GM12878 (cell line): ENCODE results near the gene TMEM30A. TPM values are rescaled to one million over a fixed set of nuclear protein-coding genes. Genes with fewer than 3 reads are reported as not detected.

Experiments used
- ATAC-seq: fragments of 200-7000 bp; cut with Tn5 transposase; 3 replicates; pipeline ENCODE4 v1.9.1; 2020; ENCODE audit warnings: mild to moderate bottlenecking, moderate library complexity
- BruUV-seq: library from RNA; stranded (reverse); fragments of 400-500 nt; replicated peaks from 2 replicates; lab custom pipeline; 2021; lab: Mats Ljungman, UMichigan
- CTCF ChIA-PET: fragments of 300-600 bp; sonication (Branson Sonifier 250); formaldehyde crosslinking; extraction: SDS; loops from one replicate; lab custom pipeline; 2021; ENCODE audit warnings: inconsistent platforms; lab: Yijun Ruan, JAX
- POLR2A ChIA-PET: fragments of 350-600 bp; formaldehyde crosslinking; extraction: SDS; loops from one replicate; lab custom pipeline; 2021; ENCODE audit warnings: inconsistent platforms; lab: Charles Lee
- RAD21 ChIA-PET: fragments of 300-600 bp; sonication (Branson Sonifier 250); formaldehyde crosslinking; loops from one replicate; lab custom pipeline; 2023; ENCODE audit warnings: antibody characterized with exemption; ENCODE audit not compliant: unreplicated experiment; lab: Charles Lee
- SMC1A ChIA-PET: fragments of 300-600 bp; sonication (Branson Sonifier 250); formaldehyde crosslinking; loops from one replicate; lab custom pipeline; 2023; ENCODE audit not compliant: unreplicated experiment, uncharacterized antibody; lab: Charles Lee
- DNase-seq: peaks from one replicate; pipeline ENCODE4 v3.0.0-alpha.2; 2011; ENCODE audit warnings: low read depth, low spot score
- FAIRE-seq: peaks from 3 replicates; lab custom pipeline; 2011; peaks lifted over from hg19 to GRCh38; lab: Jason Lieb, UNC
- H2AFZ ChIP-seq: 2 replicates; pipeline ENCODE4 v1.6.0; 2011; ENCODE audit warnings: low read depth, low read length, control low read depth; ENCODE audit not compliant: control insufficient read depth
- H3K27ac ChIP-seq: 2 replicates; pipeline ENCODE4 v1.5.1; 2011; ENCODE audit warnings: control low read depth; ENCODE audit not compliant: control insufficient read depth, insufficient read depth
- H3K27me3 ChIP-seq, 2 experiments: replicated peaks in 1 of 2; 2 replicates each; pipeline versions ENCODE4 v1.6.0 to v1.6.1; 2011; ENCODE audit warnings: low read length in 1 of 2; ENCODE audit not compliant: control insufficient read depth in 2 of 2, insufficient read depth in 2 of 2
- H3K36me3 ChIP-seq, 2 experiments: 2 replicates each; pipeline ENCODE4 v1.5.1; 2011; ENCODE audit warnings: low read length in 1 of 2; ENCODE audit not compliant: control insufficient read depth in 2 of 2, insufficient read depth in 2 of 2
- H3K4me1 ChIP-seq: 2 replicates; pipeline ENCODE4 v1.6.1; 2011; ENCODE audit warnings: mild to moderate bottlenecking, low read length, moderate library complexity, mixed read lengths; ENCODE audit not compliant: control insufficient read depth, insufficient read depth
- H3K4me2 ChIP-seq: 2 replicates; pipeline ENCODE4 v1.6.0; 2011; ENCODE audit warnings: control low read depth; ENCODE audit not compliant: control insufficient read depth, insufficient read depth
- H3K4me3 ChIP-seq: fragments of 200-600 bp; sonication (generic); 2 replicates; pipeline ENCODE4 v1.5.1; 2016
- H3K79me2 ChIP-seq: 2 replicates; pipeline ENCODE4 v1.6.0; 2011; ENCODE audit warnings: low read length; ENCODE audit not compliant: control insufficient read depth, insufficient read depth
- H3K9ac ChIP-seq: 2 replicates; pipeline ENCODE4 v1.8.0; 2011; ENCODE audit warnings: low read length, control low read depth, mixed read lengths; ENCODE audit not compliant: control insufficient read depth, insufficient read depth
- H3K9me3 ChIP-seq: replicated peaks from 3 replicates; pipeline ENCODE4 v1.5.1; 2011; ENCODE audit warnings: mild to moderate bottlenecking, low read length; ENCODE audit not compliant: control insufficient read depth, insufficient read depth
- H4K20me1 ChIP-seq: 2 replicates; pipeline ENCODE4 v1.6.0; 2011; ENCODE audit not compliant: control insufficient read depth, insufficient read depth
- PAX8 ChIP-seq: fragments of 450-650 bp; IDR thresholded peaks from 2 replicates; pipeline ENCODE4 v1.6.1; 2017; ENCODE audit warnings: mild to moderate bottlenecking, moderate library complexity
- RAD51 ChIP-seq: fragments of 450-650 bp; IDR thresholded peaks from 2 replicates; pipeline ENCODE4 v1.6.1; 2016; ENCODE audit warnings: moderate library complexity, mild to moderate bottlenecking, inconsistent platforms
- RFX5 ChIP-seq: IDR thresholded peaks from 2 replicates; pipeline ENCODE4 v1.6.1; 2011; ENCODE audit warnings: low read depth, low read length, improper control_type of control experiment
- SRF ChIP-seq, 2 experiments: IDR thresholded peaks; 2 replicates each; pipeline ENCODE4 v1.6.1; 2011; ENCODE audit warnings: low read depth in 2 of 2, low read length in 2 of 2, mild to moderate bottlenecking in 1 of 2, moderate library complexity in 1 of 2
- TCF12 ChIP-seq: IDR thresholded peaks from 2 replicates; pipeline ENCODE4 v1.6.1; 2011; ENCODE audit warnings: low read depth, mild to moderate bottlenecking, low read length
- ZNF274 ChIP-seq: IDR thresholded peaks from one replicate; pipeline ENCODE4 v1.8.0; 2011; ENCODE audit not compliant: insufficient read length, insufficient read depth
- ZNF622 ChIP-seq: fragments of 450-650 bp; IDR thresholded peaks from 2 replicates; pipeline ENCODE4 v1.6.1; 2017; ENCODE audit warnings: mild to moderate bottlenecking, inconsistent platforms
- in situ Hi-C: fragments of 300-500 bp; cut with MboI; formaldehyde crosslinking; loops from 9 replicates; pipeline ENCODE4 v1.14.3; 2018; ENCODE audit warnings: mixed read lengths
- intact Hi-C: fragments of 100-400 bp; cut with micrococcal nuclease; formaldehyde crosslinking; loops from one replicate; pipeline ENCODE4 v1.14.2; 2022; ENCODE audit not compliant: unreplicated experiment
- polyA plus RNA-seq, 11 experiments: library from polyadenylated mRNA; depleted of rRNA in 4 of 11; unstranded in 6 of 11; stranded (reverse) in 5 of 11; fragments of >200 nt; fragmentation: Nextera tagmentation in 4 of 11; fragmentation: Illumina TruSeq in 1 of 11; extraction: Ambion mirVana in 4 of 11; extraction: Trizol in 1 of 11; gene quantifications; 1 replicate in 1 of 11; 2 replicates in 10 of 11; pipeline versions ENCODE4 v1.2.1 to v1.2.3, GENCODE V29; 2011 to 2016; ENCODE audit warnings: inconsistent platforms in 2 of 11, missing spikeins in 2 of 11, low read depth in 1 of 11
- total RNA-seq, 4 experiments: library from RNA; depleted of rRNA in 3 of 4; stranded (reverse); fragments of >200 nt in 3 of 4; fragmentation: Illumina TruSeq in 1 of 4; extraction: Trizol in 1 of 4; gene quantifications; 2 replicates each; pipeline versions ENCODE4 v1.2.1 to v1.2.3, GENCODE V29; 2013 to 2021
- TF ChIP-seq, protein P1 (sequence below): fragments of 450-650 bp; IDR thresholded peaks from 2 replicates; pipeline ENCODE4 v1.6.1; 2016; ENCODE audit warnings: mild to moderate bottlenecking, moderate library complexity, borderline replicate concordance
- TF ChIP-seq, protein P2 (sequence below): IDR thresholded peaks from 2 replicates; pipeline ENCODE4 v1.6.1; 2011; ENCODE audit warnings: borderline replicate concordance, low read depth, mild to moderate bottlenecking, moderate library complexity, mixed read lengths, low read length; ENCODE audit not compliant: insufficient read depth; ENCODE audit errors: extremely low read length
- TF ChIP-seq, protein P3 (sequence below): fragments of 450-650 bp; formaldehyde crosslinking; IDR thresholded peaks from 2 replicates; pipeline ENCODE4 v1.4.0; 2022; ENCODE audit warnings: mild to moderate bottlenecking, moderate library complexity
- TF ChIP-seq, protein P4 (sequence below): fragments of 450-650 bp; IDR thresholded peaks from 2 replicates; pipeline ENCODE4 v1.6.1; 2017; ENCODE audit warnings: mild to moderate bottlenecking, low read depth, inconsistent platforms; ENCODE audit not compliant: poor library complexity, severe bottlenecking
- TF ChIP-seq, protein P5 (sequence below): fragments of 450-650 bp; IDR thresholded peaks from 2 replicates; pipeline ENCODE4 v1.6.1; 2016; ENCODE audit warnings: mild to moderate bottlenecking

Gene TMEM30A
- total and polyA plus RNA-seq, 10 of the 15 experiments (the other 5 are each of a cell fraction or from before 2014, with no cell fraction given): 11.9 to 61.6 (median 43.2) TPM

DNA sequence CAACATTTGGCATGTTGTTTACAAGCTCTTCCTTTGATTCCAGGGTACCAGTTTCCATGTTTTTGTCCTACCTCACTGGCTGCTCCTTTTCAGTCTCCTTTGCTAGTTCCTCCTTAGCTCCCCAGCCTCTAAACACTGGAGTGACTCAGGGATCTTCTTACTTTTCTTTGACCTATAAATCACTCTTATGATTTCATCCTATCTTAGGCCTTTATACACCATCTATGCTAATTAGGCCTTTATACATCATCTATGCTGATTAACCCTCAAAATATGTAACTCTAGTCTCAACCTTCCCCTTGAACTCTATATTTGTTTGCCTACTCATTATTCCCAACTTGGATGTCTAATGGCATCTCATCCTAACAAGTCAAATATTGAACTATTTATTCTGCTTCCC lies 9.5 kb downstream of the TMEM30A start:
- SMC1A ChIA-PET: interaction anchor here (0.6 to 12.7 kb wide), 5 partner anchors 5 to 247 kb away, joined by 3 to 196 read pairs (median 4); partner anchors contain the start of gene TMEM30A
- in situ Hi-C loops: no loop called here
- RAD21 ChIA-PET: interaction anchor here (0.9 to 1.5 kb wide), 4 partner anchors 8 to 1621 kb away, joined by 3 to 7 read pairs (median 3); no protein-coding TSS in a partner anchor
- FAIRE-seq (no peak), DNase-seq (no peak), ATAC-seq (no peak)
- CTCF ChIA-PET: interaction anchor here (0.8 to 1.9 kb wide), 6 partner anchors 8 to 288 kb away, joined by 3 to 15 read pairs (median 4); no protein-coding TSS in a partner anchor
- TF ChIP-seq ZNF622 (no peak), PAX8 (no peak), RFX5 (no peak), SRF (IDR thresholded peaks at IDR 0.05; ENCODE audit: low read depth in 2 of 2, low read length in 2 of 2) (no peak), RAD51 (no peak), ZNF274 (no peak), TCF12 (no peak)
- TF ChIP-seq, protein P1, sequence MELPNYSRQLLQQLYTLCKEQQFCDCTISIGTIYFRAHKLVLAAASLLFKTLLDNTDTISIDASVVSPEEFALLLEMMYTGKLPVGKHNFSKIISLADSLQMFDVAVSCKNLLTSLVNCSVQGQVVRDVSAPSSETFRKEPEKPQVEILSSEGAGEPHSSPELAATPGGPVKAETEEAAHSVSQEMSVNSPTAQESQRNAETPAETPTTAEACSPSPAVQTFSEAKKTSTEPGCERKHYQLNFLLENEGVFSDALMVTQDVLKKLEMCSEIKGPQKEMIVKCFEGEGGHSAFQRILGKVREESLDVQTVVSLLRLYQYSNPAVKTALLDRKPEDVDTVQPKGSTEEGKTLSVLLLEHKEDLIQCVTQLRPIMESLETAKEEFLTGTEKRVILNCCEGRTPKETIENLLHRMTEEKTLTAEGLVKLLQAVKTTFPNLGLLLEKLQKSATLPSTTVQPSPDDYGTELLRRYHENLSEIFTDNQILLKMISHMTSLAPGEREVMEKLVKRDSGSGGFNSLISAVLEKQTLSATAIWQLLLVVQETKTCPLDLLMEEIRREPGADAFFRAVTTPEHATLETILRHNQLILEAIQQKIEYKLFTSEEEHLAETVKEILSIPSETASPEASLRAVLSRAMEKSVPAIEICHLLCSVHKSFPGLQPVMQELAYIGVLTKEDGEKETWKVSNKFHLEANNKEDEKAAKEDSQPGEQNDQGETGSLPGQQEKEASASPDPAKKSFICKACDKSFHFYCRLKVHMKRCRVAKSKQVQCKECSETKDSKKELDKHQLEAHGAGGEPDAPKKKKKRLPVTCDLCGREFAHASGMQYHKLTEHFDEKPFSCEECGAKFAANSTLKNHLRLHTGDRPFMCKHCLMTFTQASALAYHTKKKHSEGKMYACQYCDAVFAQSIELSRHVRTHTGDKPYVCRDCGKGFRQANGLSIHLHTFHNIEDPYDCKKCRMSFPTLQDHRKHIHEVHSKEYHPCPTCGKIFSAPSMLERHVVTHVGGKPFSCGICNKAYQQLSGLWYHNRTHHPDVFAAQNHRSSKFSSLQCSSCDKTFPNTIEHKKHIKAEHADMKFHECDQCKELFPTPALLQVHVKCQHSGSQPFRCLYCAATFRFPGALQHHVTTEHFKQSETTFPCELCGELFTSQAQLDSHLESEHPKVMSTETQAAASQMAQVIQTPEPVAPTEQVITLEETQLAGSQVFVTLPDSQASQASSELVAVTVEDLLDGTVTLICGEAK: no peak
- TF ChIP-seq, protein P2, sequence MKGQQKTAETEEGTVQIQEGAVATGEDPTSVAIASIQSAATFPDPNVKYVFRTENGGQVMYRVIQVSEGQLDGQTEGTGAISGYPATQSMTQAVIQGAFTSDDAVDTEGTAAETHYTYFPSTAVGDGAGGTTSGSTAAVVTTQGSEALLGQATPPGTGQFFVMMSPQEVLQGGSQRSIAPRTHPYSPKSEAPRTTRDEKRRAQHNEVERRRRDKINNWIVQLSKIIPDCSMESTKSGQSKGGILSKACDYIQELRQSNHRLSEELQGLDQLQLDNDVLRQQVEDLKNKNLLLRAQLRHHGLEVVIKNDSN: no peak
- TF ChIP-seq, protein P3, sequence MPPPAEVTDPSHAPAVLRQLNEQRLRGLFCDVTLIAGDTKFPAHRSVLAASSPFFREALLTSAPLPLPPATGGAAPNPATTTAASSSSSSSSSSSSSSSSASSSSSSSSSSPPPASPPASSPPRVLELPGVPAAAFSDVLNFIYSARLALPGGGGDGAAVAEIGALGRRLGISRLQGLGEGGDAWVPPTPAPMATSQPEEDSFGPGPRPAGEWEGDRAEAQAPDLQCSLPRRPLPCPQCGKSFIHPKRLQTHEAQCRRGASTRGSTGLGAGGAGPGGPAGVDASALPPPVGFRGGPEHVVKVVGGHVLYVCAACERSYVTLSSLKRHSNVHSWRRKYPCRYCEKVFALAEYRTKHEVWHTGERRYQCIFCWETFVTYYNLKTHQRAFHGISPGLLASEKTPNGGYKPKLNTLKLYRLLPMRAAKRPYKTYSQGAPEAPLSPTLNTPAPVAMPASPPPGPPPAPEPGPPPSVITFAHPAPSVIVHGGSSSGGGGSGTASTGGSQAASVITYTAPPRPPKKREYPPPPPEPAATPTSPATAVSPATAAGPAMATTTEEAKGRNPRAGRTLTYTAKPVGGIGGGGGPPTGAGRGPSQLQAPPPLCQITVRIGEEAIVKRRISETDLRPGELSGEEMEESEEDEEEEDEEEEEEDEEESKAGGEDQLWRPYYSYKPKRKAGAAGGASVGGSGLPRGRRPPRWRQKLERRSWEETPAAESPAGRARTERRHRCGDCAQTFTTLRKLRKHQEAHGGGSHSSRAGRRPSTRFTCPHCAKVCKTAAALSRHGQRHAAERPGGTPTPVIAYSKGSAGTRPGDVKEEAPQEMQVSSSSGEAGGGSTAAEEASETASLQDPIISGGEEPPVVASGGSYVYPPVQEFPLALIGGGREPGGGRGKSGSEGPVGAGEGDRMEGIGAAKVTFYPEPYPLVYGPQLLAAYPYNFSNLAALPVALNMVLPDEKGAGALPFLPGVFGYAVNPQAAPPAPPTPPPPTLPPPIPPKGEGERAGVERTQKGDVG (CRISPR knock-in tag): no peak
- TF ChIP-seq, protein P4, sequence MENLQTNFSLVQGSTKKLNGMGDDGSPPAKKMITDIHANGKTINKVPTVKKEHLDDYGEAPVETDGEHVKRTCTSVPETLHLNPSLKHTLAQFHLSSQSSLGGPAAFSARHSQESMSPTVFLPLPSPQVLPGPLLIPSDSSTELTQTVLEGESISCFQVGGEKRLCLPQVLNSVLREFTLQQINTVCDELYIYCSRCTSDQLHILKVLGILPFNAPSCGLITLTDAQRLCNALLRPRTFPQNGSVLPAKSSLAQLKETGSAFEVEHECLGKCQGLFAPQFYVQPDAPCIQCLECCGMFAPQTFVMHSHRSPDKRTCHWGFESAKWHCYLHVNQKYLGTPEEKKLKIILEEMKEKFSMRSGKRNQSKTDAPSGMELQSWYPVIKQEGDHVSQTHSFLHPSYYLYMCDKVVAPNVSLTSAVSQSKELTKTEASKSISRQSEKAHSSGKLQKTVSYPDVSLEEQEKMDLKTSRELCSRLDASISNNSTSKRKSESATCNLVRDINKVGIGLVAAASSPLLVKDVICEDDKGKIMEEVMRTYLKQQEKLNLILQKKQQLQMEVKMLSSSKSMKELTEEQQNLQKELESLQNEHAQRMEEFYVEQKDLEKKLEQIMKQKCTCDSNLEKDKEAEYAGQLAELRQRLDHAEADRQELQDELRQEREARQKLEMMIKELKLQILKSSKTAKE: no peak
- TF ChIP-seq, protein P5, sequence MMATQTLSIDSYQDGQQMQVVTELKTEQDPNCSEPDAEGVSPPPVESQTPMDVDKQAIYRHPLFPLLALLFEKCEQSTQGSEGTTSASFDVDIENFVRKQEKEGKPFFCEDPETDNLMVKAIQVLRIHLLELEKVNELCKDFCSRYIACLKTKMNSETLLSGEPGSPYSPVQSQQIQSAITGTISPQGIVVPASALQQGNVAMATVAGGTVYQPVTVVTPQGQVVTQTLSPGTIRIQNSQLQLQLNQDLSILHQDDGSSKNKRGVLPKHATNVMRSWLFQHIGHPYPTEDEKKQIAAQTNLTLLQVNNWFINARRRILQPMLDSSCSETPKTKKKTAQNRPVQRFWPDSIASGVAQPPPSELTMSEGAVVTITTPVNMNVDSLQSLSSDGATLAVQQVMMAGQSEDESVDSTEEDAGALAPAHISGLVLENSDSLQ: no peak
- Histone ChIP-seq H3K36me3 (peaks cover 8 to 13% of the 10 kb centered on the region in 2 experiments), H3K9me3 (peaks cover 26% of the 10 kb centered on the region), H3K4me1 (no peaks in the 10 kb centered on the region), H3K9ac (no peak overlapping the region), H3K79me2 (peaks cover 96% of the 10 kb centered on the region), H2AFZ (no peak overlapping the region), H3K27ac (no peak overlapping the region), H4K20me1 (no peaks in the 10 kb centered on the region), H3K27me3 (no peaks in the 10 kb centered on the region), H3K4me2 (no peak overlapping the region), H3K4me3 (no peak overlapping the region)
- intact Hi-C loops: no loop called here
- POLR2A ChIA-PET: interaction anchor here (0.7 to 2.2 kb wide), 3 partner anchors 10 to 32 kb away, joined by 5 to 11 read pairs (median 5); partner anchors contain the start of gene TMEM30A
- no TSS peak for BruUV-seq
